ENCODE results near the gene PPP1R14C. TPM values are rescaled to one million over a fixed set of nuclear protein-coding genes. Genes with fewer than 3 reads are reported as not detected.

PPP1R14C gene
- total and polyA plus RNA-seq, 10 of the 15 experiments (the other 5 are each of a cell fraction or from before 2014, with no cell fraction given), result 0.07 to 1.6 (median 0.13) TPM; not detected in 4

DNA sequence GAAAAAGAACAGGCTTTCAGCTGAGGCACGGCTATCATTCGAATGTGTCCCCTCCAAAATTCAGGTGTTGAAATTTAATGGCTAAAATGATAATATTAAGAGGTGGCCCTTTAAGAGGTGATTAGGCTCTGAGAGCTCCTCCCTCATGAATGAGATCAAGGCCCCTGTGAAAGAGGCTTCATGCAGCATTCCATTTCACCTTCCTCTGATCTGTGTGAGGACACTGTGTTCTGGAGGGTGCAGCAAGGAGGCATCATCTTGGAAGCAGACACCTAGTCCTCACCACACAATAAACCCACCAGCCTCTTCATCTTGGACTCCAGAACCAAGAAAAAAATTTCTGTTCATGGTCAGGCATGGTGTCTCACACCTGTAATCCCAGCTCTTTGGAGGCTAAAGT lies 56.4 kb downstream of the PPP1R14C start (continued):
- TF ChIP-seq STAT3 (IDR thresholded peaks at IDR 0.05; ENCODE audit: low read depth, low read length) (no peak), E2F4 (IDR thresholded peaks at IDR 0.05; ENCODE audit: low read depth, low read length) (no peak), CBX3 (IDR thresholded peaks at IDR 0.05; ENCODE audit: borderline replicate concordance, low read depth) (no peak), ETV6 (conservative IDR thresholded peaks at IDR 0.05 in 1 of 2, IDR thresholded peaks at IDR 0.05 in 1 of 2; ENCODE audit: borderline replicate concordance in 1 of 2, low read depth in 1 of 2) (no peak)

DNA sequence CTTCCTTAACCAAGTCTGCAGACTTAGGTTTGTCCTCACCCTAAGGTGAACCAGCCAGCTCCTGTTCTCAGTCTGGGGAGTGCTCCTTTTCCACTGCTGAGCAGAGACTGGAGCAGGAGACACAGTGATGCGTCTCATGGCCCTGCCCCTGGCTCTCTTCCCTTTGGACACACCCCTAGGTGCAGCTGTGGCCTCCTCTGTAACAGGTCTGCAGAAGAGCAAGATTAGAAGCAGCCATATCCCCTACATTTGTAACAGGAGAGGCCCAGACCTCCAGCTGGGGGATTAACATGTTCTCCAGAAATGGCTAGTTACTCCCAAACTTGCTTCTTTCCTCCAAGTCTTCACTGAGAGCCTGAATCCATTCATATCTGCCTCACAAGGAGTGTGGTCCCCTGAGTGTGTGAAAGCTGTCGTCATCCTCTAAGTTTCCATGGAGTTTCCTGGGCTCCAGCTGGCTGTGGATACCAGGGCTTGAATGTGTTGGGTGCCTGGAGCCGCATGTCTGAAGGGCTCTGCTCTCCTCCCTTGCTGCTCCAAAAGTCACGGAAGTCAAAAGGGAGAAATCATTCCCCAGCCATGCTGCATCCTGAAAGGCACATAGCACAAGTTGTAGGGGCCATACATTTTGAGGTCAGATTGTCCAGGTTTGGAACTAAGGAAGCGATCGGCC lies 57.7 kb downstream of the PPP1R14C start:
- WGBS (ENCODE audit: insufficient coverage, insufficient replicate concordance, low lambda C conversion rate, missing lambda C conversion rate), result 51% methylated on average over 6 of the region's 6 CpGs
- TF ChIP-seq HCFC1 (IDR thresholded peaks at IDR 0.05; ENCODE audit: low read length) (no peak), KDM1A (IDR thresholded peaks at IDR 0.05; ENCODE audit: borderline replicate concordance) (no peak), ZBTB33 (IDR thresholded peaks at IDR 0.05) (no peak), CUX1 (IDR thresholded peaks at IDR 0.05; ENCODE audit: insufficient replicate concordance, low read depth, low read length) (no peak), FOXM1 (IDR thresholded peaks at IDR 0.05; ENCODE audit: low read depth, low read length) (no peak), CBX3 (IDR thresholded peaks at IDR 0.05; ENCODE audit: borderline replicate concordance, low read depth) (no peak), E2F4 (IDR thresholded peaks at IDR 0.05; ENCODE audit: low read depth, low read length) (no peak), YBX1 (IDR thresholded peaks at IDR 0.05) (no peak), SMARCA5 (IDR thresholded peaks at IDR 0.05) (no peak), POLR2AphosphoS2 (IDR thresholded peaks at IDR 0.05; ENCODE audit: low read depth, low read length) (no peak), JUNB (IDR thresholded peaks at IDR 0.05) (no peak)

More for the DNA sequence above, 57.7 kb downstream of the PPP1R14C start:
- ChIA-PET SMC1A (ENCODE audit: uncharacterized antibody, unreplicated experiment) (no interaction called here), RAD21 (ENCODE audit: unreplicated experiment) (no interaction called here), CTCF (no interaction called here), POLR2A (no interaction called here)
- no peaks in the 10 kb centered on the region for H3K4me1 ChIP-seq (ENCODE audit: control insufficient read depth, insufficient read depth, low read length)
- in situ Hi-C loops (cut with MboI) (no loop called here), intact Hi-C loops (cut with micrococcal nuclease; ENCODE audit: unreplicated experiment) (no loop called here)
- BruUV-seq (replicated peaks), result no TSS peak
- H3K27me3 ChIP-seq (replicated peaks in 1 of 2; ENCODE audit: control insufficient read depth in 2 of 2, insufficient read depth in 2 of 2, low read length in 1 of 2), result peaks cover 0 to 1% of the 10 kb centered on the region in 2 experiments; a peak in 3 of 4 replicates
- H3K4me2 ChIP-seq (ENCODE audit: control insufficient read depth, insufficient read depth), result no peak overlapping the region
- no peak overlapping the region for H3K4me3 ChIP-seq
- no peaks in the 10 kb centered on the region for H3K9me3 ChIP-seq (replicated peaks; ENCODE audit: control insufficient read depth, insufficient read depth, low read length)
- H3K79me2 ChIP-seq (ENCODE audit: control insufficient read depth, insufficient read depth, low read length), result no peaks in the 10 kb centered on the region
- no peak overlapping the region for H3K27ac ChIP-seq (ENCODE audit: control insufficient read depth, insufficient read depth)
- no peaks in the 10 kb centered on the region for H4K20me1 ChIP-seq (ENCODE audit: control insufficient read depth, insufficient read depth)
- no peak for DNase-seq (ENCODE audit: low read depth, low spot score)
- H3K9ac ChIP-seq (ENCODE audit: control insufficient read depth, insufficient read depth, low read length), result no peak overlapping the region
- ATAC-seq, result no peak
- FAIRE-seq, result no peak
- H2AFZ ChIP-seq (ENCODE audit: control insufficient read depth, low read depth, low read length), result no peak overlapping the region
- no peaks in the 10 kb centered on the region for H3K36me3 ChIP-seq (ENCODE audit: control insufficient read depth in 2 of 2, insufficient read depth in 2 of 2, low read length in 1 of 2)

Measured in GM12878 (cell line).